Measurements from ENCODE around the gene HS6ST2. TPM values are rescaled to one million over a fixed set of nuclear protein-coding genes. Genes with fewer than 3 reads are reported as not detected.

Gene HS6ST2
- total RNA-seq, 1 experiment from 2014 or later: 0.26 TPM

- DNase-seq (ENCODE audit: low read depth, low spot score): no peak
- in situ Hi-C loops (cut with HindIII; ENCODE audit: low pct_unique_long_range_greater_than_20kb, low sequenced_read_pairs) (no loop called here), intact Hi-C loops (cut with micrococcal nuclease; ENCODE audit: unreplicated experiment) (no loop called here)
- H3K36me3 ChIP-seq (ENCODE audit: control insufficient read depth, insufficient read depth, low read length): no peaks in the 10 kb centered on the region
- BruUV-seq (replicated peaks): no TSS peak
- ATAC-seq: no peak
- TF ChIP-seq SIN3A (IDR thresholded peaks at IDR 0.05; ENCODE audit: borderline replicate concordance, insufficient read depth, low read depth, low read length) (no peak), CTCF (IDR thresholded peaks at IDR 0.05) (no peak), POLR2AphosphoS5 (IDR thresholded peaks at IDR 0.05; ENCODE audit: low read depth, low read length) (no peak), TCF7L2 (IDR thresholded peaks at IDR 0.05; ENCODE audit: low read depth, low read length) (no peak), REST (IDR thresholded peaks at IDR 0.05; ENCODE audit: insufficient read depth in 1 of 2, low read depth in 2 of 2, low read length in 1 of 2) (no peak)
- no peaks in the 10 kb centered on the region for H3K9me3 ChIP-seq (ENCODE audit: control insufficient read depth, insufficient read depth, low read depth, low read length)
- H3K4me1 ChIP-seq (ENCODE audit: control insufficient read depth, insufficient read depth, low read length): no peaks in the 10 kb centered on the region
- H3K27ac ChIP-seq (ENCODE audit: low read length): no peak overlapping the region
- POLR2A ChIA-PET: no interaction called here
- CTCF ChIA-PET: no interaction called here
- no peak overlapping the region for H3K4me3 ChIP-seq (ENCODE audit: low read depth in 2 of 2, low read length in 2 of 2)
- 0 out of 2 replicates have a peak, but pooled peaks cover 4% of the 10 kb centered on the region for H3K27me3 ChIP-seq (ENCODE audit: control insufficient read depth, insufficient read depth, low read length)
These were observed 40.8 kb upstream of the HS6ST2 start for GRCh38 chrX:132999209-132999608.

- no peak for DNase-seq (ENCODE audit: low read depth, low spot score)
- CTCF ChIA-PET: no interaction called here
- in situ Hi-C loops (cut with HindIII; ENCODE audit: low pct_unique_long_range_greater_than_20kb, low sequenced_read_pairs): no loop called here
These were observed 32.4 kb upstream of the HS6ST2 start for GRCh38 chrX:132990835-132991234.

More at GRCh38 chrX:132990835-132991234, 32.4 kb upstream of the HS6ST2 start:
- ATAC-seq: no peak
- POLR2A ChIA-PET: no interaction called here
- no peaks in the 10 kb centered on the region for H3K4me1 ChIP-seq (ENCODE audit: control insufficient read depth, insufficient read depth, low read length)
- no peaks in the 10 kb centered on the region for H3K36me3 ChIP-seq (ENCODE audit: control insufficient read depth, insufficient read depth, low read length)
- no peak overlapping the region for H3K4me3 ChIP-seq (ENCODE audit: low read depth in 2 of 2, low read length in 2 of 2)
- BruUV-seq (replicated peaks): no TSS peak
- no peak for TF ChIP-seq REST (IDR thresholded peaks at IDR 0.05; ENCODE audit: insufficient read depth in 1 of 2, low read depth in 2 of 2, low read length in 1 of 2)
- TF ChIP-seq TCF7L2 (IDR thresholded peaks at IDR 0.05; ENCODE audit: low read depth, low read length): no peak
- TF ChIP-seq CTCF (IDR thresholded peaks at IDR 0.05): no peak
- TF ChIP-seq SIN3A (IDR thresholded peaks at IDR 0.05; ENCODE audit: borderline replicate concordance, insufficient read depth, low read depth, low read length): no peak
- TF ChIP-seq POLR2AphosphoS5 (IDR thresholded peaks at IDR 0.05; ENCODE audit: low read depth, low read length): no peak
- intact Hi-C loops (cut with micrococcal nuclease; ENCODE audit: unreplicated experiment): no loop called here
- no peaks in the 10 kb centered on the region for H3K9me3 ChIP-seq (ENCODE audit: control insufficient read depth, insufficient read depth, low read depth, low read length)
- no peak overlapping the region for H3K27ac ChIP-seq (ENCODE audit: low read length)
- H3K27me3 ChIP-seq (ENCODE audit: control insufficient read depth, insufficient read depth, low read length): no peaks in the 10 kb centered on the region
